MM.1S (cell line): ENCODE data around the gene COPG1.

ENCODE experiments used
- DNase-seq: peaks from one replicate; pipeline ENCODE4 v3.0.0-alpha.2; 2015
- H2AFZ ChIP-seq: fragments of 300-600 bp; sonication (generic); 2 replicates; pipeline ENCODE4 v1.6.0; 2016; ENCODE audit warnings: antibody characterized with exemption, low read length
- H3F3A ChIP-seq: fragments of 300-600 bp; sonication (generic); 2 replicates; pipeline ENCODE4 v1.6.1; 2016; ENCODE audit warnings: mild to moderate bottlenecking, antibody characterized with exemption, low read length, moderate library complexity, mixed read lengths; ENCODE audit not compliant: insufficient read depth
- H3K27ac ChIP-seq: fragments of 300-600 bp; sonication (generic); 2 replicates; pipeline ENCODE4 v1.5.1; 2016; ENCODE audit warnings: mild to moderate bottlenecking, low read length
- H3K27me3 ChIP-seq: fragments of 300-600 bp; sonication (generic); replicated peaks from 2 replicates; pipeline ENCODE4 v1.6.0; 2016; ENCODE audit warnings: low read length; ENCODE audit not compliant: insufficient read depth
- H3K36me3 ChIP-seq: fragments of 300-600 bp; sonication (generic); replicated peaks from 2 replicates; pipeline ENCODE4 v1.6.1; 2016; ENCODE audit warnings: mild to moderate bottlenecking, low read length, mixed read lengths; ENCODE audit not compliant: insufficient read depth
- H3K4me1 ChIP-seq: fragments of 300-600 bp; sonication (generic); 2 replicates; pipeline ENCODE4 v1.6.1; 2016; ENCODE audit warnings: low read length, mixed read lengths
- H3K4me2 ChIP-seq: fragments of 300-600 bp; sonication (generic); 2 replicates; pipeline ENCODE4 v1.6.0; 2016; ENCODE audit warnings: low read depth, low read length
- H3K4me3 ChIP-seq: fragments of 300-600 bp; sonication (generic); 2 replicates; pipeline ENCODE4 v1.5.1; 2016; ENCODE audit warnings: low read length, mixed read lengths
- H3K79me2 ChIP-seq: fragments of 300-600 bp; sonication (generic); 2 replicates; pipeline ENCODE4 v1.6.1; 2016; ENCODE audit warnings: mixed run types, low read length, mixed read lengths
- H3K9ac ChIP-seq: fragments of 300-600 bp; sonication (generic); 2 replicates; pipeline ENCODE4 v1.6.1; 2016; ENCODE audit warnings: low read length, mixed read lengths
- H3K9me2 ChIP-seq: fragments of 300-600 bp; sonication (generic); replicated peaks from 2 replicates; pipeline ENCODE4 v1.6.1; 2016; ENCODE audit warnings: mild to moderate bottlenecking, low read length, mixed read lengths; ENCODE audit not compliant: insufficient read depth
- H3K9me3 ChIP-seq: fragments of 300-600 bp; sonication (generic); replicated peaks from 2 replicates; pipeline ENCODE4 v1.6.1; 2016; ENCODE audit warnings: mild to moderate bottlenecking, low read length, mixed read lengths; ENCODE audit not compliant: insufficient read depth
- H4K20me1 ChIP-seq: fragments of 300-600 bp; sonication (generic); 2 replicates; pipeline ENCODE4 v1.6.1; 2016; ENCODE audit warnings: mild to moderate bottlenecking, low read length, moderate library complexity, mixed read lengths; ENCODE audit not compliant: insufficient read depth
- EZH2 ChIP-seq: fragments of 300-600 bp; sonication (generic); optimal IDR thresholded peaks from 2 replicates; pipeline ENCODE3; 2017; ENCODE audit warnings: low read depth, mild to moderate bottlenecking, antibody characterized with exemption, low read length, mixed read lengths
- EZH2phosphoT487 ChIP-seq: fragments of 300-600 bp; sonication (generic); IDR thresholded peaks from 2 replicates; pipeline ENCODE4 v1.6.1; 2018; ENCODE audit warnings: antibody characterized with exemption, low read length
- TF ChIP-seq, protein P1 (sequence below): fragments of 300-600 bp; sonication (generic); IDR thresholded peaks from 2 replicates; pipeline ENCODE4 v1.5.1; 2016; ENCODE audit warnings: antibody characterized with exemption, low read length, mixed read lengths

COPG1 gene

GRCh38 chr3:129207479-129207878 is 41.9 kb upstream of the COPG1 start:
- Histone ChIP-seq H3K9ac (no peak overlapping the region), H4K20me1 (no peaks in the 10 kb centered on the region), H3K4me1 (no peaks in the 10 kb centered on the region), H3K79me2 (no peaks in the 10 kb centered on the region), H3K9me2 (no peaks in the 10 kb centered on the region), H3K27ac (no peak overlapping the region), H3K27me3 (no peaks in the 10 kb centered on the region), H3K36me3 (no peaks in the 10 kb centered on the region), H3K4me2 (no peak overlapping the region), H2AFZ (no peak overlapping the region), H3K9me3 (no peaks in the 10 kb centered on the region), H3F3A (no peaks in the 10 kb centered on the region), H3K4me3 (no peak overlapping the region)
- DNase-seq: no peak
- TF ChIP-seq, protein P1, sequence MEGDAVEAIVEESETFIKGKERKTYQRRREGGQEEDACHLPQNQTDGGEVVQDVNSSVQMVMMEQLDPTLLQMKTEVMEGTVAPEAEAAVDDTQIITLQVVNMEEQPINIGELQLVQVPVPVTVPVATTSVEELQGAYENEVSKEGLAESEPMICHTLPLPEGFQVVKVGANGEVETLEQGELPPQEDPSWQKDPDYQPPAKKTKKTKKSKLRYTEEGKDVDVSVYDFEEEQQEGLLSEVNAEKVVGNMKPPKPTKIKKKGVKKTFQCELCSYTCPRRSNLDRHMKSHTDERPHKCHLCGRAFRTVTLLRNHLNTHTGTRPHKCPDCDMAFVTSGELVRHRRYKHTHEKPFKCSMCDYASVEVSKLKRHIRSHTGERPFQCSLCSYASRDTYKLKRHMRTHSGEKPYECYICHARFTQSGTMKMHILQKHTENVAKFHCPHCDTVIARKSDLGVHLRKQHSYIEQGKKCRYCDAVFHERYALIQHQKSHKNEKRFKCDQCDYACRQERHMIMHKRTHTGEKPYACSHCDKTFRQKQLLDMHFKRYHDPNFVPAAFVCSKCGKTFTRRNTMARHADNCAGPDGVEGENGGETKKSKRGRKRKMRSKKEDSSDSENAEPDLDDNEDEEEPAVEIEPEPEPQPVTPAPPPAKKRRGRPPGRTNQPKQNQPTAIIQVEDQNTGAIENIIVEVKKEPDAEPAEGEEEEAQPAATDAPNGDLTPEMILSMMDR: no peak
- TF ChIP-seq EZH2phosphoT487 (no peak), EZH2 (no peak)

- H3K9ac ChIP-seq: no peak overlapping the region
Observed at GRCh38 chr3:129211345-129211744, 38.1 kb upstream of the COPG1 start.

GRCh38 chr3:129211772-129212171 is 37.6 kb upstream of the COPG1 start:
- H3K4me1 ChIP-seq: no peaks in the 10 kb centered on the region
- H3K36me3 ChIP-seq: no peaks in the 10 kb centered on the region
- H3K4me3 ChIP-seq: no peak overlapping the region
- TF ChIP-seq EZH2 (no peak), EZH2phosphoT487 (no peak)
- TF ChIP-seq, protein P1: no peak
- H4K20me1 ChIP-seq: no peaks in the 10 kb centered on the region
- DNase-seq: no peak
- H3K79me2 ChIP-seq: no peaks in the 10 kb centered on the region
- no peak overlapping the region for H3K9ac ChIP-seq
- H3F3A ChIP-seq: no peaks in the 10 kb centered on the region
- no peak overlapping the region for H3K4me2 ChIP-seq
- H3K9me3 ChIP-seq: no peaks in the 10 kb centered on the region
- no peaks in the 10 kb centered on the region for H3K9me2 ChIP-seq
- H2AFZ ChIP-seq: no peak overlapping the region
- H3K27me3 ChIP-seq: no peaks in the 10 kb centered on the region
- no peak overlapping the region for H3K27ac ChIP-seq

More at GRCh38 chr3:129211345-129211744, 38.1 kb upstream of the COPG1 start:
- H2AFZ ChIP-seq: no peak overlapping the region
- TF ChIP-seq, protein P1: no peak
- TF ChIP-seq EZH2phosphoT487 (no peak), EZH2 (no peak)
- no peaks in the 10 kb centered on the region for H3F3A ChIP-seq
- no peak for DNase-seq
- no peaks in the 10 kb centered on the region for H3K27me3 ChIP-seq
- no peaks in the 10 kb centered on the region for H4K20me1 ChIP-seq
- H3K4me1 ChIP-seq: no peaks in the 10 kb centered on the region
- no peak overlapping the region for H3K27ac ChIP-seq
- no peaks in the 10 kb centered on the region for H3K36me3 ChIP-seq
- H3K9me2 ChIP-seq: no peaks in the 10 kb centered on the region
- no peak overlapping the region for H3K4me2 ChIP-seq
- no peaks in the 10 kb centered on the region for H3K9me3 ChIP-seq
- no peaks in the 10 kb centered on the region for H3K79me2 ChIP-seq
- no peak overlapping the region for H3K4me3 ChIP-seq
